AG04449 (cell line): ENCODE data around the gene ERP27.

ENCODE experiments used
- CTCF ChIA-PET: fragments of 350-600 bp; formaldehyde crosslinking; extraction: SDS; loops from one replicate; lab custom pipeline; 2021; ENCODE audit warnings: antibody characterized with exemption; lab: Yijun Ruan, JAX
- POLR2A ChIA-PET: fragments of 400-600, 350-600 bp; formaldehyde crosslinking; extraction: SDS; loops from one replicate; lab custom pipeline; 2020; ENCODE audit warnings: antibody characterized with exemption, inconsistent platforms; lab: Yijun Ruan, JAX
- DNase-seq: peaks from one replicate; pipeline ENCODE4 v3.0.0-alpha.2; 2010; ENCODE audit warnings: low read depth, low spot score
- H3K4me3 ChIP-seq: 2 replicates; pipeline ENCODE4 v1.5.1; 2011; ENCODE audit warnings: low read depth, mild to moderate bottlenecking, control low read depth, low read length
- CTCF ChIP-seq: IDR thresholded peaks from one replicate; pipeline ENCODE4 v1.5.1; 2011; ENCODE audit warnings: mild to moderate bottlenecking, moderate library complexity, low read length, control low read depth, inconsistent platforms; ENCODE audit not compliant: insufficient read depth; ENCODE audit errors: missing control alignments

Gene ERP27

GRCh38 chr12:14972816-14973215 is 34.5 kb upstream of the ERP27 start, which contains the start of gene PDE6H:
Gene PDE6H (plus strand): TSS chr12:14973042. CDS start chr12:14978013, 4,971 bp downstream.
- ChIA-PET POLR2A (no interaction called here), CTCF (no interaction called here)
- no peak for DNase-seq
- H3K4me3 ChIP-seq: no peak within 1 kb of the TSS
- TF ChIP-seq CTCF: no peak

GRCh38 chr12:14970473-14970872 is 32.1 kb upstream of the ERP27 start:
- TF ChIP-seq CTCF: no peak
- ChIA-PET CTCF (interaction anchor here (1.4 kb wide), 1 partner anchor 160 kb away, joined by 3 read pairs; no protein-coding TSS in a partner anchor), POLR2A (no interaction called here)
- no peak for DNase-seq
- no peak overlapping the region for H3K4me3 ChIP-seq

GRCh38 chr12:14968478-14968877 is 30.1 kb upstream of the ERP27 start:
- ChIA-PET CTCF (interaction anchor here (0.8 kb wide), 1 partner anchor 9 kb away, joined by 3 read pairs; no protein-coding TSS in a partner anchor), POLR2A (no interaction called here)
- no peak for TF ChIP-seq CTCF

GRCh38 chr12:14965221-14965620 is 26.9 kb upstream of the ERP27 start:
- POLR2A ChIA-PET: no interaction called here
- no peak for DNase-seq
- CTCF ChIA-PET: no interaction called here
- no peak for TF ChIP-seq CTCF
- no peak overlapping the region for H3K4me3 ChIP-seq

More at GRCh38 chr12:14968478-14968877, 30.1 kb upstream of the ERP27 start:
- no peak for DNase-seq
- no peak overlapping the region for H3K4me3 ChIP-seq

GRCh38 chr12:14964406-14964805 is 26.1 kb upstream of the ERP27 start:
- no peak for TF ChIP-seq CTCF
- no peak for DNase-seq
- ChIA-PET CTCF (interaction anchor here (1.0 kb wide), 1 partner anchor 31 kb away, joined by 3 read pairs; no protein-coding TSS in a partner anchor), POLR2A (no interaction called here)
- H3K4me3 ChIP-seq: no peak overlapping the region

- ChIA-PET POLR2A (no interaction called here), CTCF (interaction anchor here (1.0 kb wide), 1 partner anchor 32 kb away, joined by 3 read pairs; no protein-coding TSS in a partner anchor)
- no peak overlapping the region for H3K4me3 ChIP-seq
- TF ChIP-seq CTCF: no peak
- no peak for DNase-seq
Measured at GRCh38 chr12:14963520-14963919, 25.2 kb upstream of the ERP27 start.
